ENCODE data around the gene VTI1A. TPM values are rescaled to one million over a fixed set of nuclear protein-coding genes. Genes with fewer than 3 reads are reported as not detected.
A peak's percentile ranks its signal among the peaks of the same experiment; 100 is the strongest.

Gene VTI1A
- total and polyA plus RNA-seq, 9 of the 15 experiments (the other 6 are each of a cell fraction or from before 2014, with no cell fraction given): 9.3 to 21.4 (median 16.0) TPM

- TF ChIP-seq THRA (IDR thresholded peaks at IDR 0.05): no peak
- TF ChIP-seq NR1H2 (CRISPR knock-in tag; IDR thresholded peaks at IDR 0.05): no peak
- no peak for TF ChIP-seq DNMT1 (IDR thresholded peaks at IDR 0.05)
- TF ChIP-seq CHD4 (IDR thresholded peaks at IDR 0.05; ENCODE audit: insufficient read depth, insufficient replicate concordance, low read depth, low read length, poor library complexity, severe bottlenecking): no peak
- TF ChIP-seq ZNF347 (CRISPR knock-in tag; IDR thresholded peaks at IDR 0.05; ENCODE audit: low read depth): no peak
- 0 out of 2 replicates have a peak, but pooled peaks have one; percentile 14 for TF ChIP-seq NCOR1 (IDR thresholded peaks at IDR 0.05)
- no peak for TF ChIP-seq ETV5 (CRISPR knock-in tag; IDR thresholded peaks at IDR 0.05; ENCODE audit: low read depth)
- no peak for TF ChIP-seq ZNF445 (CRISPR knock-in tag; IDR thresholded peaks at IDR 0.05; ENCODE audit: low read depth)
- TF ChIP-seq ZC3H8 (IDR thresholded peaks at IDR 0.05): no peak
- no peak for TF ChIP-seq ZNF785 (CRISPR knock-in tag; IDR thresholded peaks at IDR 0.05)
- TF ChIP-seq POLR3G (IDR thresholded peaks at IDR 0.05; ENCODE audit: extremely low read depth, insufficient read length, insufficient replicate concordance): no peak
- TF ChIP-seq CEBPG (CRISPR knock-in tag; IDR thresholded peaks at IDR 0.05): no peak
- TF ChIP-seq CEBPG (tag; conservative IDR thresholded peaks at IDR 0.05 in 1 of 2, IDR thresholded peaks at IDR 0.05 in 1 of 2): no peak
- peak; percentile 62 for TF ChIP-seq CBFA2T3 (IDR thresholded peaks at IDR 0.05)
- no peak for TF ChIP-seq VEZF1 (CRISPR knock-in tag; IDR thresholded peaks at IDR 0.05)
- no peak for TF ChIP-seq HDAC3 (IDR thresholded peaks at IDR 0.05; ENCODE audit: borderline replicate concordance, partially characterized antibody)
- no peak for TF ChIP-seq SIN3A (IDR thresholded peaks at IDR 0.05; ENCODE audit: borderline replicate concordance in 2 of 2, control insufficient read depth in 1 of 2, low read depth in 2 of 2, low read length in 2 of 2)
- TF ChIP-seq ELF4 (CRISPR knock-in tag; IDR thresholded peaks at IDR 0.05): no peak
- TF ChIP-seq NFIC (IDR thresholded peaks at IDR 0.05): no peak
- no peak for TF ChIP-seq ELF1 (tag; IDR thresholded peaks at IDR 0.05)
- no peak for TF ChIP-seq HMGXB4 (CRISPR knock-in tag; IDR thresholded peaks at IDR 0.05)
- TF ChIP-seq MLLT1 (IDR thresholded peaks at IDR 0.05): no peak
- TF ChIP-seq BCOR (IDR thresholded peaks at IDR 0.05): 0 out of 2 replicates have a peak, but pooled peaks have one; percentile 30
Measured at GRCh38 chr10:112675560-112676083, 228.6 kb downstream of the VTI1A start (continued).

Measured in K562 (cell line).